OCI-LY1 (cell line): ENCODE measurements around the gene FBXO47.

Experiments used
- EZH2 ChIP-seq: fragments of 200-600 bp; sonication (generic), shearing (Covaris generic); IDR thresholded peaks from 2 replicates; pipeline ENCODE4 v1.8.0; 2017; ENCODE audit warnings: borderline replicate concordance, mixed run types, mild to moderate bottlenecking, antibody characterized with exemption, low read length, moderate library complexity, mixed read lengths
- TF ChIP-seq, protein P1 (sequence below): fragments of 200-600 bp; sonication (generic), shearing (Covaris generic); IDR thresholded peaks from 2 replicates; pipeline ENCODE4 v1.5.1; 2017; ENCODE audit warnings: mild to moderate bottlenecking, antibody characterized with exemption, low read length, moderate library complexity, mixed read lengths

- TF ChIP-seq, protein P1, sequence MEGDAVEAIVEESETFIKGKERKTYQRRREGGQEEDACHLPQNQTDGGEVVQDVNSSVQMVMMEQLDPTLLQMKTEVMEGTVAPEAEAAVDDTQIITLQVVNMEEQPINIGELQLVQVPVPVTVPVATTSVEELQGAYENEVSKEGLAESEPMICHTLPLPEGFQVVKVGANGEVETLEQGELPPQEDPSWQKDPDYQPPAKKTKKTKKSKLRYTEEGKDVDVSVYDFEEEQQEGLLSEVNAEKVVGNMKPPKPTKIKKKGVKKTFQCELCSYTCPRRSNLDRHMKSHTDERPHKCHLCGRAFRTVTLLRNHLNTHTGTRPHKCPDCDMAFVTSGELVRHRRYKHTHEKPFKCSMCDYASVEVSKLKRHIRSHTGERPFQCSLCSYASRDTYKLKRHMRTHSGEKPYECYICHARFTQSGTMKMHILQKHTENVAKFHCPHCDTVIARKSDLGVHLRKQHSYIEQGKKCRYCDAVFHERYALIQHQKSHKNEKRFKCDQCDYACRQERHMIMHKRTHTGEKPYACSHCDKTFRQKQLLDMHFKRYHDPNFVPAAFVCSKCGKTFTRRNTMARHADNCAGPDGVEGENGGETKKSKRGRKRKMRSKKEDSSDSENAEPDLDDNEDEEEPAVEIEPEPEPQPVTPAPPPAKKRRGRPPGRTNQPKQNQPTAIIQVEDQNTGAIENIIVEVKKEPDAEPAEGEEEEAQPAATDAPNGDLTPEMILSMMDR: no peak
- TF ChIP-seq EZH2: no peak
These were observed 56.0 kb downstream of the FBXO47 start for GRCh38 chr17:38911081-38911730.
